IPS DF 6.9 (cell line): ENCODE data around the gene CCDC86.

Experiments used
- DNase-seq: peaks from one replicate; pipeline ENCODE4 v3.0.0-alpha.2; 2013; ENCODE audit warnings: low read depth, low spot score
- H3K27ac ChIP-seq: one replicate; pipeline ENCODE4 v1.5.1; 2013; ENCODE audit warnings: low read length, control low read depth
- H3K27me3 ChIP-seq: 2 replicates; pipeline ENCODE4 v1.6.1; 2013; ENCODE audit warnings: mild to moderate bottlenecking, low read length; ENCODE audit not compliant: control insufficient read depth, insufficient read depth
- H3K36me3 ChIP-seq: 2 replicates; pipeline ENCODE4 v1.6.1; 2013; ENCODE audit warnings: low read length; ENCODE audit not compliant: control insufficient read depth, insufficient read depth
- H3K4me1 ChIP-seq: 2 replicates; pipeline ENCODE4 v1.6.1; 2013; ENCODE audit warnings: low read length; ENCODE audit not compliant: control insufficient read depth, insufficient read depth
- H3K4me3 ChIP-seq: 2 replicates; pipeline ENCODE4 v1.5.1; 2013; ENCODE audit warnings: mild to moderate bottlenecking, low read length
- H3K9me3 ChIP-seq: 2 replicates; pipeline ENCODE4 v1.6.1; 2013; ENCODE audit warnings: low read length, inconsistent platforms; ENCODE audit not compliant: control insufficient read depth, insufficient read depth
- WGBS: extraction: QIAGEN DNeasy Blood & Tissue Kit; methylation state at CpG from one replicate; pipeline ENCODE4 v1.1.7; 2013; ENCODE audit warnings: mixed read lengths, missing lambda C conversion rate; ENCODE audit not compliant: insufficient read length, insufficient coverage; 5-methylcytosine and 5-hydroxymethylcytosine counted together

Gene CCDC86

GRCh38 chr11:60862171-60862570 is 20.3 kb downstream of the CCDC86 start:
- Histone ChIP-seq H3K4me1 (no peaks in the 10 kb centered on the region), H3K9me3 (no peaks in the 10 kb centered on the region), H3K4me3 (no peak overlapping the region), H3K27me3 (no peaks in the 10 kb centered on the region), H3K27ac (no peak overlapping the region), H3K36me3 (no peaks in the 10 kb centered on the region)
- DNase-seq, result no peak
- WGBS, result no CpG with 5 or more reads among the region's 9 CpGs

- H3K36me3 ChIP-seq, result no peaks in the 10 kb centered on the region
- no peaks in the 10 kb centered on the region for H3K9me3 ChIP-seq
- no peaks in the 10 kb centered on the region for H3K4me1 ChIP-seq
- DNase-seq, result no peak
- no peak overlapping the region for H3K27ac ChIP-seq
- H3K4me3 ChIP-seq, result no peak overlapping the region
- no CpG with 5 or more reads among the region's 16 CpGs for WGBS
- no peaks in the 10 kb centered on the region for H3K27me3 ChIP-seq
Measured at GRCh38 chr11:60863550-60864521, 21.9 kb downstream of the CCDC86 start.

DNA sequence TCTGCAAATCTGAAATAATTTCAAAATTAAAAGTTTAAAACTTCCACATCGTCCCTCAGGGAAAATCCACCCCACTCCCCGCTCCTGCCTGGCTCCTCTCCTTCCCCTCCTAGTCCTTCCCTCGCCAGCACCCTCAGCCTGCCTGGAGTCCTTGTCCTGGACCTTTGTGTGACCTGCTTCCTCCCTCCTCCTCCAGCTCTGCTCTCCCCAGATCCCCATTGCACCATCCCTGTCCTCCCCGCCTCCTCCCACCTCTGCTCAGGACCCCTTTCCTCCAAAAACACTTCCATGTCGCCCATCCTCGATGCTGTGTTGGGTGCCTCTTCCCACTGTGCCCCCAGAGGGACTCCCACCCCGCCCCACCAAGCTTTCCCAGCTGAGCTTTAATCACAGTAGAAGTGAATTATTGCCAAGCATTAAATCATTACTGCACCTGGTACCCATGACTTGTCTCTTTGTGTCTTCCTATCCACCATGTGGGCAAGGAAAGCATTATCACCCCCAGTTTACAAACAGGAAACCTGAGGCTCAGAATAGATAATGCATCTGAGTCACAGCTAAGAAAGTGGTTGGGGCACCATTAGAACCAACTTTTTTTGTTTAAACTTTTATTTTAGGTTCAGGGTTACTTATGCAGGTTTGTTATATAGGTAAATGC is 23.1 kb downstream of the CCDC86 start:
- Histone ChIP-seq H3K27me3 (no peaks in the 10 kb centered on the region), H3K9me3 (no peaks in the 10 kb centered on the region), H3K4me1 (no peaks in the 10 kb centered on the region; the same call in 1 of the 2 replicates), H3K4me3 (no peak overlapping the region), H3K36me3 (no peaks in the 10 kb centered on the region), H3K27ac (no peak overlapping the region)
- DNase-seq, result no peak
- no CpG with 5 or more reads among the region's 7 CpGs for WGBS

- H3K4me3 ChIP-seq, result no peak within 1 kb of the TSS
- DNase-seq, result no peak
- no peaks in the 10 kb centered on the region for H3K27me3 ChIP-seq
- no CpG with 5 or more reads among the region's 13 CpGs for WGBS
- no peaks in the 10 kb centered on the region; the same call in 1 of the 2 replicates for H3K4me1 ChIP-seq
- no peak within 1 kb of the TSS for H3K27ac ChIP-seq
- no peaks in the 10 kb centered on the region for H3K36me3 ChIP-seq
- H3K9me3 ChIP-seq, result no peaks in the 10 kb centered on the region
Measured at GRCh38 chr11:60866911-60867870, 25.3 kb downstream of the CCDC86 start, which contains the start of gene ZP1. TSS of gene ZP1 (plus strand) at chr11:60867542. CDS start at chr11:60867562, 20 bp downstream.

- no peaks in the 10 kb centered on the region; the same call in 1 of the 2 replicates for H3K4me1 ChIP-seq
- WGBS, result no CpG with 5 or more reads among the region's 10 CpGs
- no peaks in the 10 kb centered on the region for H3K36me3 ChIP-seq
- H3K27ac ChIP-seq, result no peak overlapping the region
- H3K4me3 ChIP-seq, result no peak overlapping the region
- no peaks in the 10 kb centered on the region for H3K27me3 ChIP-seq
- no peak for DNase-seq
- H3K9me3 ChIP-seq, result no peaks in the 10 kb centered on the region
Measured at GRCh38 chr11:60867871-60868681, 26.2 kb downstream of the CCDC86 start.

DNA sequence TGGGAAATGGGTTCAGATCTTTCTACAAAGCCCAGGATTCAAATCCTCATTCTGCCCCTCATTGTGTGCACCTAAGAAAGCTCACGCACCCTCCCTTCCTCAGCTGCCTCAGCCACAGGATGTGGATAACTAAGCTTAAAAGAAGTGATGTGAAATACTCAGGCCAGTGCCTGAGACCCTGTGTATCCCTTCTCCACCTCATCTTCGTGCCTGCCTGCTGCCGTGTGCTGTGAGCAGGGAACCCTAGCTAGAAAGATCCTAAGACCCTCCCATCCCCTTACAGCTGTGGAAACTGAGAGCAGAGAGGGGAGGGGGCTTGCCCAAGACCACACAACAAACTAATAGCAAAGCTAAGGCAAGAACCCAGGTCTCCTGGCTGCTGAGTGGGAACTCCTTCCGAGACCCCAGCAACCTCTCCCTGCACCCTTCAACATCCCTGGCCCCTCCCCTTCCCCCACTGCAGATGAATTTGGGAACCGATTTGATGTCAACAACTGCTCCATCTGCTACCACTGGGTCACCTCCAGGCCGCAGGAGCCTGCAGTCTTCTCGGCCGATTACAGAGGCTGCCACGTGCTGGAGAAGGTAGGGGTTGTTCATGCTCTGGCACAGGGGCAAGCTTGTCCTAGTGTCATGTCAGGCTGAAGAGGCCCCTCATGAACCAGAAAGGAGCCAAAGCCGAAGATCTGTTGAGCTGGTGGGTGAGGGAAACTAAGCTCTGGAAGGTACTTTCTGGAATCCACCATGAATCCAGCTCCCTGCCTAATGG is 27.0 kb downstream of the CCDC86 start:
- Histone ChIP-seq H3K27me3 (no peaks in the 10 kb centered on the region), H3K27ac (no peak overlapping the region), H3K4me1 (no peaks in the 10 kb centered on the region; the same call in 1 of the 2 replicates), H3K36me3 (no peaks in the 10 kb centered on the region), H3K4me3 (no peak overlapping the region), H3K9me3 (no peaks in the 10 kb centered on the region)
- no peak for DNase-seq
- WGBS, result no CpG with 5 or more reads among the region's 10 CpGs

DNA sequence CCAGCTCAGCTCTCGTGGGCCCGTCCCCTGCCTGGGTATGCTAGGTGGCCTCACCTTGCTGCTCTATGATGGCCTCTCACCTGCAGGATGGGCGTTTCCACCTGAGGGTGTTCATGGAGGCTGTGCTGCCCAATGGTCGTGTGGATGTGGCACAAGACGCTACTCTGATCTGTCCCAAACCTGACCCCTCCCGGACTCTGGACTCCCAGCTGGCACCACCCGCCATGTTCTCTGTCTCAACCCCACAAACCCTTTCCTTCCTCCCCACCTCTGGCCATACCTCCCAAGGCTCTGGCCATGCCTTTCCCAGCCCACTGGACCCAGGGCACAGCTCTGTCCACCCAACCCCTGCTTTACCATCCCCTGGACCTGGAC is 27.5 kb downstream of the CCDC86 start:
- H3K27me3 ChIP-seq, result no peaks in the 10 kb centered on the region
- H3K9me3 ChIP-seq, result no peaks in the 10 kb centered on the region
- no peaks in the 10 kb centered on the region; the same call in 1 of the 2 replicates for H3K4me1 ChIP-seq
- H3K27ac ChIP-seq, result no peak overlapping the region
- no peaks in the 10 kb centered on the region for H3K36me3 ChIP-seq
- no peak for DNase-seq
- no peak overlapping the region for H3K4me3 ChIP-seq
- no CpG with 5 or more reads among the region's 7 CpGs for WGBS

DNA sequence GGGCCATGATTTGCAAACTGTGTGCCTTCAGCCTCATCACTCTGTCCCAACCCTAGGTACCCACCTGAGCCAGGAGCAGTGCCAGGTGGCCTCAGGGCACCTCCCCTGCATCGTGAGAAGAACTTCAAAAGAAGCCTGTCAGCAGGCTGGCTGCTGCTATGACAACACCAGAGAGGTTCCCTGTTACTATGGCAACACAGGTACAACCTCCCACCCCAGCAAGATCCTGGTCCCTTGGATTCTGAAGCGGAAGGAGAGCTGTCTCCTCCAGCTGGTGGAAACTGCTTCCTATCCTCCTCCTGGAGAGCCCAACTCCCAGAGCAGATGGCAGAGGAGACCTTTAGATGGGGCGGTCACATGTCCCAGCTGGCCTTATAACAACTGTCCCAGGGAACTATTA is 28.4 kb downstream of the CCDC86 start:
- WGBS, result no CpG with 5 or more reads among the region's 3 CpGs
- Histone ChIP-seq H3K9me3 (no peaks in the 10 kb centered on the region), H3K4me1 (no peaks in the 10 kb centered on the region; the same call in 1 of the 2 replicates), H3K27ac (no peak overlapping the region), H3K36me3 (no peaks in the 10 kb centered on the region), H3K27me3 (no peaks in the 10 kb centered on the region), H3K4me3 (no peak overlapping the region)
- no peak for DNase-seq

DNA sequence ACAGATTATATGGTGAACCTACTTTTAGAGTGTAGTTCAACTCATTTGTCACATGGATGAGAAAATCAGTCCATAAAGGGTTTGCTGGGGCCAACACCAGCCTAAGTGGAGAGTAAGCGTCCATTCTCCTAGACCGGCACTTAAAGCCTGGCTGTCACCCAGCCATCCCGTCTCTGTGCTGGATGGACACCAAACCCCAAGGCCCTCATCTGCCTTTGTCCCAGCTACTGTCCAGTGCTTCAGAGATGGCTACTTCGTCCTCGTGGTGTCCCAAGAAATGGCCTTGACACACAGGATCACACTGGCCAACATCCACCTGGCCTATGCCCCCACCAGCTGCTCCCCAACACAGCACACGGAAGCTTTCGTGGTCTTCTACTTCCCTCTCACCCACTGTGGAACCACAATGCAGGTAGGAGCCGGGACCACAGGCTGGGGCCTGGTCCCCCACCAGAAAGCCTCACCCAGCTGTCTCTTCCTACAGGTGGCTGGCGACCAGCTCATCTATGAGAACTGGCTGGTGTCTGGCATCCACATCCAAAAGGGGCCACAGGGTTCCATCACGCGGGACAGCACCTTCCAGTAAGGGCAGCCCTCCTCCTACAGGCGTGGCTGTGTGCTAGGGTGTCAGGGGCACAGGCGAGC is 28.9 kb downstream of the CCDC86 start:
- no peak for DNase-seq
- Histone ChIP-seq H3K27ac (no peak overlapping the region), H3K27me3 (no peaks in the 10 kb centered on the region), H3K4me3 (no peak overlapping the region), H3K9me3 (no peaks in the 10 kb centered on the region), H3K4me1 (no peaks in the 10 kb centered on the region; the same call in 1 of the 2 replicates), H3K36me3 (no peaks in the 10 kb centered on the region)
- no CpG with 5 or more reads among the region's 13 CpGs for WGBS
